GM19397 (cell line): ENCODE measurements around the gene PRKCE.
"Not testable (repeated sequence)": the region's sequence is repeated elsewhere in the genome, so short reads cannot be mapped to it uniquely, and the experiment has no call there.

Experiments
- ATAC-seq: cut with Tn5 transposase; IDR thresholded peaks from one replicate; pipeline ENCODE4 v1.9.1; 2021; ENCODE audit warnings: mild to moderate bottlenecking, moderate library complexity; ENCODE audit not compliant: unreplicated experiment

PRKCE gene

DNA sequence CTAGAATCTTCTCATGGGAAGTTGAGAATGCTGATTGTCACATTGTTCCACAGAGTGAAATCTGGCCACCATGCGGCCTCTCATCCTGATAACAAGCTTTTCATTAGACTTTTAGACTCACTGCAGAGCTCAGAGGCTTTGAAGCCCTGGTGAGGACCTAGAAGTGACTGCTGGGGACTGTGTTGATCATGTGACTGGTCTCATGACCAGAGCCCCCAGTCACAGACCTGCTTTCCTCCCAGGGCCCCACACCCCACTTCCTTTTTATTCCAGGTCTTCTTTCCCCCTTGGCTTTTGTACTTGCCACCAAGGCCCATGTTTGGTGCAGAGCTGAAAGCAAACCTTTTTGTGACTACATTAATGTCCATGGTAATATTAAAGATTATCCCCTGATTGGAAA lies 45.2 kb downstream of the PRKCE start:
- ATAC-seq, result no peak

DNA sequence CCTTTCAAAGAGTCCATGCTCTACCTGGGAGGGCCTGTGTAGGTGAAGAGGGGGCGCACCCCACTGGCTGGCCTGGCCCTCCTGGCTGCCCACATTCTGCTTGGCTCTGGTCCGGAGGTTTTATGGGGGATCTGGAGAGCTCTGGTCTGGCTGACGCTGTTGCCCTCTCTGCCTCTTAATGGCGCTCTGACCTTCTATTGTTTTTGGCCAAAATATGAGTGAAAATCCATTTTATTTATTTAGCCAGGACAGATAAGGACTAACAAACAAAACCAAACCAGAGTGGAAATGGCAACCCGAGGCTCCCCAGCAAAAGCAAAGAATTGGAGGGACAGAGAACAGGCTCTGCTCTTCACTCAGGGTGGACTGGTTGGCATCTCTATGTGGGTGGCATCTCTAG lies 45.7 kb downstream of the PRKCE start:
- no peak for ATAC-seq

DNA sequence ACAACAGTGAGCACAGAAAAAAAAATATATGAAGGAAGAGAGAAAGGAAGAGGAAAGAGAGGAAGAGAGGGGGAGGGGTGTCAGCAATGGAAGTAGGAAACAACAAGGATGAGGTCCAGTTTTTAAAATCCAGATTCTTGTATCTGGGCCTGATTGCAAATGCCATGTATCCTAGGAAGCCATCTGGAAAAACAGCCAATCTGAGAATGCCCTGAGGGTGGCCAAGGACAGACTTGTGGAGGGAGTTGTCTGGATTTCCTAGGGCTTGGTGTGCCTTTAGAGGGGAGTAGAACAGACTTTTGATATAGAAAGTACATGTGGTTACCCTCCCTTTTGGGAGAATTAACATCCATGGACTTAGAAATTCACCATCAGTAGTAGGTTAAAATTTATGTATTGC lies 47.1 kb downstream of the PRKCE start:
- ATAC-seq, result no peak

DNA sequence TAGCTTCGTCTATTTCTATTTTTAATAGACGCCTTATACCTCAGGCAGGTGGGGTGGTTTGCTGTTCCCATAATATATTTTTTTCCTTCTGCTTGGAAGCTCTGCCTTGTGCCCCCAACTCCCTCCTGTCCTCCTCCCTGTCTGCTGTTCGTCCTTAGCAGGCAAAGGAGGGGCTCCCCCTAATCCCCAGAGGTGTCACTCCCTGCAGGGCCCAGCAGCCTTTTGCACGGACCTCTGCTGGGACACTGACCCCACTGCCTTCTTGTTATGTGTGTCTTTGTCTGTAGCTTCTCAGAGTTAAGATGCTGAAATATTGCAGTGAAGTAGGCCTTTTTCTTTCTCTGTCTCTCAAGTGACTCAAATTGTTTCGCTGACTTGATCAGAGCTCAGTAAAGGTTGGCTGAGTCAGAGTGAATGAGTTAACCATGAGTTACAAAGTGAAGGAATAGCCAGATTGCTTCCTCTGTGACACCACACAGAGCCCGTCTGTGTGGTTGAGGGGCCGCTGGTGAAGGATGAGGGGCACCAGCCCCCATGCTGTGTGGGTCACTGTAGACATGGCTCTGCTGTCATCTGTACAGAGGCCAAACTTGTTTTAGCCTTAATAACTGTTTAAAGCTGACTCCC lies 47.7 kb downstream of the PRKCE start:
- peak; percentile 52 for ATAC-seq

- ATAC-seq, result no peak
These were observed 49.0 kb downstream of the PRKCE start for GRCh38 chr2:45700407-45701013.

- ATAC-seq, result no peak
These were observed 53.8 kb downstream of the PRKCE start for GRCh38 chr2:45705233-45705632.

GRCh38 chr2:45706033-45706432 lies 54.6 kb downstream of the PRKCE start:
- ATAC-seq, result no peak

- ATAC-seq, result no peak
These were observed 55.5 kb downstream of the PRKCE start for GRCh38 chr2:45707006-45707405.

DNA sequence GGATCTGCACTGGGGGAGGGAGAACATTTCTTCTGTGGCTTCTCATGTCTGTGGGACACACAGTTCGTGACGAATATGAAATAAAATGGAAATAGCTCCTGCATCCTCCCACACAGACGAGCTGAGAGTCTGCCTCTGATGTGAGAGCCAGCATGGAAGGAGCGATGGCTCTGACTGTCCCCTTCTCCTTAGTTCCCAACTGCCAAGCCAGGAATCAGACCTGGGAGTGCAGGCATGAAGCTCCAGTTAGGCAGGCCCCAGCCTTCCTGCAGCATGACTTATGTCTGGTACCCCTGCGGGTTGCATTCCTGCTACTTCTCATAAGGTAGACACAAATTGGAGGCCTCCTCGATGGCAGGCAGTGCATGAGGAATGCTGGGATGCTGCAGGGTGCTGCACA lies 56.2 kb downstream of the PRKCE start:
- no peak for ATAC-seq

GRCh38 chr2:45708501-45708900 lies 57.0 kb downstream of the PRKCE start:
- no peak for ATAC-seq

GRCh38 chr2:45709137-45709536 lies 57.7 kb downstream of the PRKCE start:
- ATAC-seq, result no peak

GRCh38 chr2:45710468-45710867 lies 59.0 kb downstream of the PRKCE start:
- no peak for ATAC-seq

DNA sequence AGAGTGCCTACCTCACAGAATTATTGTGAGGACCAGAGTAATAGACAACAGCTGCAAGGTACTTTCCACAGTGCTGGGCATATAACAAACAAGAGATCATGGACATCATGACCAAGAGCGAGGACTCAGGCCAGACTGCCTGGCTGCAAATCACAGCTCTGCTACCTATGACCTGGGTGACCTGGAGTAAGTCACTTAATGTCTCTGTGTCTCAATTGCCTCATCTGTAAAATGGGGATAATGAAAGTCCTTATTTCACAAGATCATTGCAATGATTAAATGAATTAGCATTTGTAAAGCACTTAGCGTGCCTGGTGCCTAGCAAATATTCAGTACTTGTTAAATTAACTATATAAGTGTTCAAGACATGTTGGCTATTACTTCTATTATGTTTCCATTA lies 59.7 kb downstream of the PRKCE start:
- no peak for ATAC-seq

- no peak for ATAC-seq
These were observed 61.1 kb downstream of the PRKCE start for GRCh38 chr2:45712570-45712969.

DNA sequence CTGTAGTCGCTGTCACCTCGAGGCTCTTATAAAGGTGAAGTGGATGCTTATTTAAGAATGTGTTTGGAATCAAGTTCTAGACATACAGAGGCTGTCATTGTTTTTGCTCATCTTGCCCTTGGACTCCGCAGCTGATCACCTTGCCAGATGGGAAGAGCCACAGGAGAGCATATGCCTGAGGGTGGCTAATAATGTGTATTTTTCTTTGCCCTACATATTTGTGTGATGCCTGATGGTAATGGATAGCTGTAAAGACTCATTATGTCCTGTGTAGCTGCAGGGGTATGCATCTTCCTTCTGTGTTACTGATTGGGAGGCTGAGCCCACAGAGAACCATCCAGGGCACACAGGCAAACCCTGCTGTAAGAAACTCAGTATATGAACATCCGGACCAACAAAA lies 61.7 kb downstream of the PRKCE start:
- no peak for ATAC-seq

DNA sequence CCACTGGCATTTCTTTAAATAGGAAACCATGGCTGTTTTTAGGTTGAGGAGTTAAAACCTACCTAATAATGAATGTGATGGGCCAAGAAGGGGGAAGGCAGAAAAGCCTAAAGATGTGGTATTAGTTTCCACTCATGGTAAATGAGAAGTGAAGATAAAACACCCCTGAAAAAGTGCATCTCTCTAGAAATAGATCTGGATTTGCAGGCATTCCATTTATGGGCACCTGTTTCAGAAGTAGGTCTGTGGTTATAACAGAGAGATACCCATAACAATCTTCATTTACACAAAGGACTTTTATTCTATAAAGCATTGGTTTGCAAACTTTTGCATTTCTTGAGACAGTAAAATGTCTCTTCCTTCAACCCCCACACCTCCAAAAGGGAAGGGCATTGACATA lies 62.1 kb downstream of the PRKCE start:
- no peak for ATAC-seq

GRCh38 chr2:45714679-45715078 lies 63.2 kb downstream of the PRKCE start:
- ATAC-seq, result no peak

DNA sequence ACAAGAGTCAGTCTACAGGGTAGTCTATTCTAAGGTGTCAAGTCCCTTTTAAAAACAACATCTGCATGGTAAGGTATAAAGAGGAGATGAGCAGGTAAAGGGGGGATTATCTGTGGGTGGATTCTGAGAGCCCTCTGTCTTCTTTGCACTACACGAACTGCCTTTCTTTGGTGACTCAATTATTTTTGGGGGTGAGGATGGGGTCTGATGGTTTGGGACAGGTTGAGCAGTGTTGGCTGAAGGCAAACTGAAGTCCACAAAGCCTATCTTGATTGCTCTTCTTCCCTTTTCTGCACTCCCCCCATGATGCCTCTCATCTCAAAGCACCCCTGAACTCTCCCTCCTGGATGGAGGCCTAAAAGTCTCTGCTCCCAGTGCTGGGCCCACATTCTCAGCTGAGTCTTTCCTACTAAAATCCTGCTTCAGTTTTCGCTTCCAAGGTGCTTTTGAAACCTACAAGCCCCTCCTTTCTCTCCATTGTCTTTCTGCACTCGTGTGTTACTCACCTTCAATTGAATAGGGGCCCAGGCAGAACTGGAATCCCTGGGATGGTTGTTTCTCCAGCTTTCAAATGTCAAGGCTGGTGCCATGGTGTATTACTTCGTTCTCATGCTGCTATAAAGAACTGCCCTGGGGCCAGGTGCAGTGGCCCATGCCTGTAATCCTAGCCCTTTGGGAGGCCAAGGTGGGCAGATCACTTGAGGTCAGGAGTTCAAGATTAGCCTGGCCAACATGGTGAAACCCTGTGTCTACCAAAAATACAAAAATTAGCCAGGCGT lies 64.3 kb downstream of the PRKCE start:
- ATAC-seq, result no peak

- not testable (repeated sequence) for ATAC-seq
These were observed 65.0 kb downstream of the PRKCE start for GRCh38 chr2:45716432-45716831.

GRCh38 chr2:45716915-45717314 lies 65.4 kb downstream of the PRKCE start:
- ATAC-seq, result no peak

DNA sequence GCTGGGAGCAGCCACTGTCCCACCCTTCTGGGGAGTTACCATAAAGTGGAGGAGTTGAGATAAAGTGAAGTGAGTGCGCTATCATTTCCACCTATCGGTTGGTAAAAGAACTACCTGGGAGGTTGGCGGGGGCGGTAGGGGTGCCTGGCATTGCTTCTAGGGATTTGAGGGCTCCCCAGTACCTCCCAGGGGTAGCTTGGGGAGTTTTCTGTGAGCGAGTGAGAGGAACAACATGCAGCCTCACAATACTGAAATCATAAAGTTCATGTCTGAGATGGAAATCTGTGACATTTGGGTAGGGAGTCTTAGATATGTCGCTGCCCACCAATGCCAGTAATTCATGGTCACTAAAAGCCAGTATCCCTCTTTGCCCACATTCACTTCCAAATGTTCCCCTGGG lies 68.7 kb downstream of the PRKCE start:
- no peak for ATAC-seq

DNA sequence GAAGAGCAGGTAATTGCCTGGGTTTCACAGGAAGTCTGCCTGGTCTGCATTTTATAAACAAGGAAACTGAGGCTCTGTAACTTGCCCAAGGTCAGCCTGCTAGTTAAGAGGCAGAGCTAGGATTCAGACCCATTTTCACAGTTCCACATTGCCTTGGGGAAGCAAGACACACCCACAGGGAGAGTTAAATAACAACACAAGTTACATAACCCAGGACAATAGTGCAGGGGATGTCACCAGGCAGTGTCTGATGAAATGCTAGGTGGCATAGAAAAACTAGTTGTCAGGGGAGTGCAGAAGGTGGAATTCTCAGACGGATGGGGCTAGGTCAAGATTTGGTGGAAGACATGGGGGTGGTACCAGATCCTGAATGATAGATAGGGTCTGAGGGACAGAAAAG lies 69.7 kb downstream of the PRKCE start:
- ATAC-seq, result no peak
